OCI-LY1 (cell line): Measurements from ENCODE around the gene SOX10.

Source experiments
- EZH2 ChIP-seq: fragments of 200-600 bp; sonication (generic), shearing (Covaris generic); IDR thresholded peaks from 2 replicates; pipeline ENCODE4 v1.8.0; 2017; ENCODE audit warnings: borderline replicate concordance, mixed run types, mild to moderate bottlenecking, antibody characterized with exemption, low read length, moderate library complexity, mixed read lengths
- TF ChIP-seq, protein P1 (sequence below): fragments of 200-600 bp; sonication (generic), shearing (Covaris generic); IDR thresholded peaks from 2 replicates; pipeline ENCODE4 v1.5.1; 2017; ENCODE audit warnings: mild to moderate bottlenecking, antibody characterized with exemption, low read length, moderate library complexity, mixed read lengths

DNA sequence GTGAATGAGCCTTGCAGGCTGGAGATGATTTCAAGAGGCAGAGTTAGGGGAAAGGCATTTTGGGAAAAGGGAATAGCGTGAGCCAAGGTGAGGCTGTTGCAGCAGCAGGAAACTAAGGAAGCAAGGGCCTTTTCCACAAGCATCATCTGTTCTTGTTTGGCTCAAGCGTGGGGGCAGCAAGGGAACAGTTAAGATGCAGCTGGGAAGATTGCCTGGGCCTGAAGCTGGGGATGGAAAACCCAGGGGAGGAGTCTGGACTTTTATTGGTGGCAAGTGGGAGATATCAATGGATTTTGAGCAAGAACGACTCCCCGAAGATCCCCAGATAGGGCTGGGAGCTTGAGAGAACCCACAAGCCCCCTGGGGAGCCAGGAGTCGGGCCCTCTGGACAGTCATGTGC is 45.5 kb upstream of the SOX10 start:
- TF ChIP-seq, protein P1, sequence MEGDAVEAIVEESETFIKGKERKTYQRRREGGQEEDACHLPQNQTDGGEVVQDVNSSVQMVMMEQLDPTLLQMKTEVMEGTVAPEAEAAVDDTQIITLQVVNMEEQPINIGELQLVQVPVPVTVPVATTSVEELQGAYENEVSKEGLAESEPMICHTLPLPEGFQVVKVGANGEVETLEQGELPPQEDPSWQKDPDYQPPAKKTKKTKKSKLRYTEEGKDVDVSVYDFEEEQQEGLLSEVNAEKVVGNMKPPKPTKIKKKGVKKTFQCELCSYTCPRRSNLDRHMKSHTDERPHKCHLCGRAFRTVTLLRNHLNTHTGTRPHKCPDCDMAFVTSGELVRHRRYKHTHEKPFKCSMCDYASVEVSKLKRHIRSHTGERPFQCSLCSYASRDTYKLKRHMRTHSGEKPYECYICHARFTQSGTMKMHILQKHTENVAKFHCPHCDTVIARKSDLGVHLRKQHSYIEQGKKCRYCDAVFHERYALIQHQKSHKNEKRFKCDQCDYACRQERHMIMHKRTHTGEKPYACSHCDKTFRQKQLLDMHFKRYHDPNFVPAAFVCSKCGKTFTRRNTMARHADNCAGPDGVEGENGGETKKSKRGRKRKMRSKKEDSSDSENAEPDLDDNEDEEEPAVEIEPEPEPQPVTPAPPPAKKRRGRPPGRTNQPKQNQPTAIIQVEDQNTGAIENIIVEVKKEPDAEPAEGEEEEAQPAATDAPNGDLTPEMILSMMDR = no peak
- TF ChIP-seq EZH2 = no peak
